HCT116 (cell line): Measurements from ENCODE around the gene GABRA4. TPM values are rescaled to one million over a fixed set of nuclear protein-coding genes. Genes with fewer than 3 reads are reported as not detected.

ENCODE experiments used
- ATAC-seq: fragments of 200-7000 bp; cut with Tn5 transposase; 2 replicates; pipeline ENCODE4 v1.9.1; 2020; ENCODE audit warnings: mild to moderate bottlenecking, moderate library complexity
- BruUV-seq: library from RNA; stranded (reverse); fragments of 400-500 nt; replicated peaks from 2 replicates; lab custom pipeline; 2021; lab: Mats Ljungman, UMichigan
- CTCF ChIA-PET: fragments of 300-600 bp; sonication (Branson Sonifier 250); formaldehyde crosslinking; loops from one replicate; lab custom pipeline; 2021; ENCODE audit warnings: antibody characterized with exemption; lab: Charles Lee
- POLR2A ChIA-PET: fragments of 300-600, 350-600 bp; sonication (Branson Sonifier 250); formaldehyde crosslinking; loops from one replicate; lab custom pipeline; 2021; ENCODE audit warnings: antibody characterized with exemption; lab: Charles Lee
- RAD21 ChIA-PET, 2 experiments: fragments of 300-600 bp; sonication (Branson Sonifier 250); formaldehyde crosslinking; loops; one replicate each; lab custom pipeline; 2023; ENCODE audit warnings: low total read pairs in 2 of 2; ENCODE audit not compliant: uncharacterized antibody in 2 of 2, unreplicated experiment in 2 of 2, low non-redundant PET in 1 of 2; lab: Charles Lee
- DNase-seq: peaks from one replicate; pipeline ENCODE4 v3.0.0-alpha.2; 2010; ENCODE audit warnings: low read depth, low spot score
- H2AFZ ChIP-seq: fragments of 200-600 bp; shearing (Covaris generic), sonication (generic); 2 replicates; pipeline ENCODE4 v1.6.1; 2017; ENCODE audit warnings: low read depth, mixed run types, mixed read lengths, antibody characterized with exemption, low read length; ENCODE audit not compliant: poor library complexity, severe bottlenecking
- H3K27ac ChIP-seq: 2 replicates; pipeline ENCODE4 v1.5.1; 2012; ENCODE audit warnings: low read depth, low read length
- H3K27me3 ChIP-seq: fragments of 200-600 bp; sonication (generic); 2 replicates; pipeline ENCODE4 v1.6.1; 2016; ENCODE audit warnings: mixed run types, low read length, mixed read lengths; ENCODE audit not compliant: insufficient read depth
- H3K36me3 ChIP-seq, 2 experiments: fragments of 200-500 bp in 1 of 2; fragments of 200-600 bp in 1 of 2; sonication (Bioruptor generic) in 1 of 2; sonication (generic) in 1 of 2; 2 replicates each; pipeline versions ENCODE4 v1.5.1 to v1.6.1; 2014 to 2016; ENCODE audit warnings: low read length in 2 of 2, inconsistent platforms in 1 of 2, mixed read lengths in 1 of 2, mixed run types in 1 of 2; ENCODE audit not compliant: insufficient read depth in 2 of 2, control insufficient read depth in 1 of 2
- H3K4me1 ChIP-seq, 2 experiments: fragments of 200-600 bp in 1 of 2; sonication (generic) in 1 of 2; 2 replicates each; pipeline versions ENCODE4 v1.5.1 to v1.6.1; 2012 to 2017; ENCODE audit warnings: low read length in 2 of 2, inconsistent platforms in 1 of 2, mild to moderate bottlenecking in 1 of 2, mixed read lengths in 1 of 2, mixed run types in 1 of 2, moderate library complexity in 1 of 2; ENCODE audit not compliant: insufficient read depth in 2 of 2, control insufficient read depth in 1 of 2
- H3K4me2 ChIP-seq: fragments of 200-600 bp; sonication (generic); 2 replicates; pipeline ENCODE4 v1.6.1; 2017; ENCODE audit warnings: mixed run types, low read length, mixed read lengths
- H3K4me3 ChIP-seq, 2 experiments: fragments of 200-600 bp in 1 of 2; sonication (generic) in 1 of 2; replicated peaks in 1 of 2; 2 replicates each; pipeline ENCODE4 v1.5.1; 2011 to 2016; ENCODE audit warnings: low read length in 2 of 2, control low read depth in 1 of 2, low read depth in 1 of 2, mild to moderate bottlenecking in 1 of 2, mixed read lengths in 1 of 2, mixed run types in 1 of 2
- H3K79me2 ChIP-seq: fragments of 200-600 bp; sonication (generic); 2 replicates; pipeline ENCODE4 v1.6.1; 2017; ENCODE audit warnings: mild to moderate bottlenecking, mixed run types, low read length, moderate library complexity, mixed read lengths; ENCODE audit not compliant: insufficient read depth
- H3K9ac ChIP-seq: fragments of 200-600 bp; sonication (generic); 2 replicates; pipeline ENCODE4 v1.6.1; 2016; ENCODE audit warnings: low read length, mixed read lengths
- H3K9me2 ChIP-seq: fragments of 200-600 bp; sonication (generic), shearing (Covaris generic); 2 replicates; pipeline ENCODE4 v1.6.1; 2017; ENCODE audit warnings: mixed run types, mild to moderate bottlenecking, moderate library complexity; ENCODE audit not compliant: insufficient read depth
- H3K9me3 ChIP-seq, 2 experiments: fragments of 200-500 bp in 1 of 2; fragments of 200-600 bp in 1 of 2; sonication (Bioruptor generic) in 1 of 2; sonication (generic) in 1 of 2; 2 replicates each; pipeline ENCODE4 v1.6.1; 2014 to 2017; ENCODE audit warnings: low read length in 2 of 2, mixed read lengths in 2 of 2, inconsistent platforms in 1 of 2, low read depth in 1 of 2, mild to moderate bottlenecking in 1 of 2, mixed run types in 1 of 2, moderate library complexity in 1 of 2; ENCODE audit not compliant: control insufficient read depth in 1 of 2, insufficient read depth in 1 of 2
- H4K20me1 ChIP-seq: fragments of 200-600 bp; sonication (generic), shearing (Covaris generic); 2 replicates; pipeline ENCODE4 v1.6.1; 2017; ENCODE audit warnings: mixed run types, mild to moderate bottlenecking, moderate library complexity; ENCODE audit not compliant: insufficient read depth
- ATF3 ChIP-seq: IDR thresholded peaks from 2 replicates; pipeline ENCODE4 v1.6.1; 2012
- EGR1 ChIP-seq: IDR thresholded peaks from 2 replicates; pipeline ENCODE4 v1.6.1; 2012; ENCODE audit warnings: low read depth
- ELF1 ChIP-seq: IDR thresholded peaks from 2 replicates; pipeline ENCODE4 v1.6.1; 2012; ENCODE audit warnings: low read depth, borderline replicate concordance
- EZH2 ChIP-seq: fragments of 200-600 bp; sonication (generic); IDR thresholded peaks from 2 replicates; pipeline ENCODE4 v1.6.1; 2017; ENCODE audit warnings: antibody characterized with exemption, mixed run types
- EZH2phosphoT487 ChIP-seq: fragments of 200-600 bp; IDR thresholded peaks from 2 replicates; pipeline ENCODE4 v1.6.1; 2018; ENCODE audit warnings: antibody characterized with exemption, borderline replicate concordance
- JUND ChIP-seq: IDR thresholded peaks from 2 replicates; pipeline ENCODE4 v1.6.1; 2012
- POLR2A ChIP-seq: IDR thresholded peaks from 2 replicates; pipeline ENCODE4 v1.7.0; 2011; ENCODE audit warnings: borderline replicate concordance; ENCODE audit not compliant: insufficient read depth, insufficient read length; ENCODE audit errors: extremely low read depth
- RAD21 ChIP-seq: IDR thresholded peaks from 2 replicates; pipeline ENCODE4 v1.6.1; 2012; ENCODE audit warnings: low read depth, mild to moderate bottlenecking
- REST ChIP-seq: IDR thresholded peaks from 2 replicates; pipeline ENCODE4 v1.6.1; 2012; ENCODE audit warnings: low read depth
- SIN3A ChIP-seq: IDR thresholded peaks from 2 replicates; pipeline ENCODE4 v1.6.1; 2012; ENCODE audit warnings: low read depth
- SRF ChIP-seq: IDR thresholded peaks from 2 replicates; pipeline ENCODE4 v1.6.1; 2012; ENCODE audit warnings: low read depth
- ZNF274 ChIP-seq: fragments of 200-500 bp; sonication (Bioruptor generic); IDR thresholded peaks from 2 replicates; pipeline ENCODE4 v1.6.1; 2014; ENCODE audit warnings: mild to moderate bottlenecking, low read depth, low read length, inconsistent platforms
- intact Hi-C: fragments of 100-400 bp; cut with micrococcal nuclease; formaldehyde crosslinking; loops from 2 replicates; pipeline ENCODE4 v1.10.0; 2022
- total RNA-seq: library from RNA; stranded (reverse); gene quantifications from one replicate; pipeline ENCODE4 v1.2.1, GENCODE V29; 2021; ENCODE audit not compliant: unreplicated experiment
- TF ChIP-seq, protein P1 (sequence below): IDR thresholded peaks from 2 replicates; pipeline ENCODE4 v1.6.1; 2011; ENCODE audit warnings: mild to moderate bottlenecking, low read length, moderate library complexity; ENCODE audit not compliant: insufficient replicate concordance; ENCODE audit errors: extremely low read depth
- TF ChIP-seq, protein P2 (sequence below), 3 experiments: fragments of 200-600 bp in 1 of 3; sonication (generic) in 1 of 3; IDR thresholded peaks in 2 of 3; conservative IDR thresholded peaks in 1 of 3; 2 replicates each; pipeline ENCODE4 v1.5.1; 2012 to 2017; ENCODE audit warnings: low read depth in 2 of 3, low read length in 2 of 3, antibody characterized with exemption in 1 of 3, borderline replicate concordance in 1 of 3, control low read depth in 1 of 3, mild to moderate bottlenecking in 1 of 3, mixed read lengths in 1 of 3, mixed run types in 1 of 3, moderate library complexity in 1 of 3; ENCODE audit not compliant: insufficient read depth in 1 of 3

GABRA4 gene
- total RNA-seq, 1 experiment from 2014 or later = not detected

DNA sequence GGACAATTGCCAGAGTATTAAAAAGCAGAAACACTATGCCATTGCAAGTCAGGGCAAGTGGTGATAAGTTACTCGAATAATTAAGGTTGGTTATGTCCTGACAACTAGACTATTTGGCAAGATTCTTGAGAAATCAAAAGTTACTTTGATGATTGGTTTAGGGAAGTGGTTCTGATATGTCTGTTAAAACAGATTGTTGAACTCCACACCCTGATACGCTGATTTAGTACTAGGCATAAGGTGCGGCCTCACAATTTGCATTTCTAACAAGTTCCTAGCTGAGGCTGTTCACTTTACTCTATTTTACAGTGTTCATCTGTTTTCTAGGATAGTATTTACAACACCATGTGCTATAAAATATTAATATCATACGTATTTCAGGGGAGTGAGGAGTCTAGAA lies 12.5 kb downstream of the GABRA4 start:
- Histone ChIP-seq H3K9me3 (peaks cover 0 to 5% of the 10 kb centered on the region in 2 experiments; a peak in 2 of 4 replicates), H3K27ac (no peak overlapping the region), H3K36me3 (no peaks in the 10 kb centered on the region), H3K9ac (no peak overlapping the region), H3K4me2 (no peak overlapping the region), H2AFZ (no peak overlapping the region), H3K4me1 (no peaks in the 10 kb centered on the region), H4K20me1 (no peaks in the 10 kb centered on the region), H3K27me3 (no peaks in the 10 kb centered on the region)
- ATAC-seq = no peak
- ChIA-PET POLR2A (no interaction called here), CTCF (no interaction called here), RAD21 (no interaction called here)
- intact Hi-C loops = no loop called here
- DNase-seq = no peak
- BruUV-seq = no TSS peak
- TF ChIP-seq REST = no peak
- TF ChIP-seq EGR1 = no peak
- TF ChIP-seq JUND = no peak
- no peak for TF ChIP-seq POLR2A
- TF ChIP-seq SIN3A = no peak
- TF ChIP-seq, all 23 proteins: peak for 0
- no peaks in the 10 kb centered on the region for H3K9me2 ChIP-seq
- no peak overlapping the region for H3K4me3 ChIP-seq
- no peaks in the 10 kb centered on the region for H3K79me2 ChIP-seq

- peaks cover 0 to 5% of the 10 kb centered on the region in 2 experiments; a peak in 2 of 4 replicates for H3K9me3 ChIP-seq
- H3K36me3 ChIP-seq = no peaks in the 10 kb centered on the region
- no peak overlapping the region for H2AFZ ChIP-seq
- BruUV-seq = no TSS peak
- H3K79me2 ChIP-seq = no peaks in the 10 kb centered on the region
- H3K27ac ChIP-seq = no peak overlapping the region
- H3K4me3 ChIP-seq = no peak overlapping the region
- ATAC-seq (no peak), DNase-seq (no peak)
- H3K9ac ChIP-seq = no peak overlapping the region
- H3K9me2 ChIP-seq = no peaks in the 10 kb centered on the region
- no peaks in the 10 kb centered on the region for H3K4me1 ChIP-seq
- CTCF ChIA-PET = no interaction called here
- RAD21 ChIA-PET = no interaction called here
- no peaks in the 10 kb centered on the region for H4K20me1 ChIP-seq
- no peak overlapping the region for H3K4me2 ChIP-seq
- POLR2A ChIA-PET = no interaction called here
- H3K27me3 ChIP-seq = no peaks in the 10 kb centered on the region
- intact Hi-C loops = no loop called here
- no peak for TF ChIP-seq ZNF274
- no peak for TF ChIP-seq ELF1
- TF ChIP-seq, protein P1, sequence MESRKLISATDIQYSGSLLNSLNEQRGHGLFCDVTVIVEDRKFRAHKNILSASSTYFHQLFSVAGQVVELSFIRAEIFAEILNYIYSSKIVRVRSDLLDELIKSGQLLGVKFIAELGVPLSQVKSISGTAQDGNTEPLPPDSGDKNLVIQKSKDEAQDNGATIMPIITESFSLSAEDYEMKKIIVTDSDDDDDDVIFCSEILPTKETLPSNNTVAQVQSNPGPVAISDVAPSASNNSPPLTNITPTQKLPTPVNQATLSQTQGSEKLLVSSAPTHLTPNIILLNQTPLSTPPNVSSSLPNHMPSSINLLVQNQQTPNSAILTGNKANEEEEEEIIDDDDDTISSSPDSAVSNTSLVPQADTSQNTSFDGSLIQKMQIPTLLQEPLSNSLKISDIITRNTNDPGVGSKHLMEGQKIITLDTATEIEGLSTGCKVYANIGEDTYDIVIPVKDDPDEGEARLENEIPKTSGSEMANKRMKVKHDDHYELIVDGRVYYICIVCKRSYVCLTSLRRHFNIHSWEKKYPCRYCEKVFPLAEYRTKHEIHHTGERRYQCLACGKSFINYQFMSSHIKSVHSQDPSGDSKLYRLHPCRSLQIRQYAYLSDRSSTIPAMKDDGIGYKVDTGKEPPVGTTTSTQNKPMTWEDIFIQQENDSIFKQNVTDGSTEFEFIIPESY = no peak
- TF ChIP-seq, protein P2, sequence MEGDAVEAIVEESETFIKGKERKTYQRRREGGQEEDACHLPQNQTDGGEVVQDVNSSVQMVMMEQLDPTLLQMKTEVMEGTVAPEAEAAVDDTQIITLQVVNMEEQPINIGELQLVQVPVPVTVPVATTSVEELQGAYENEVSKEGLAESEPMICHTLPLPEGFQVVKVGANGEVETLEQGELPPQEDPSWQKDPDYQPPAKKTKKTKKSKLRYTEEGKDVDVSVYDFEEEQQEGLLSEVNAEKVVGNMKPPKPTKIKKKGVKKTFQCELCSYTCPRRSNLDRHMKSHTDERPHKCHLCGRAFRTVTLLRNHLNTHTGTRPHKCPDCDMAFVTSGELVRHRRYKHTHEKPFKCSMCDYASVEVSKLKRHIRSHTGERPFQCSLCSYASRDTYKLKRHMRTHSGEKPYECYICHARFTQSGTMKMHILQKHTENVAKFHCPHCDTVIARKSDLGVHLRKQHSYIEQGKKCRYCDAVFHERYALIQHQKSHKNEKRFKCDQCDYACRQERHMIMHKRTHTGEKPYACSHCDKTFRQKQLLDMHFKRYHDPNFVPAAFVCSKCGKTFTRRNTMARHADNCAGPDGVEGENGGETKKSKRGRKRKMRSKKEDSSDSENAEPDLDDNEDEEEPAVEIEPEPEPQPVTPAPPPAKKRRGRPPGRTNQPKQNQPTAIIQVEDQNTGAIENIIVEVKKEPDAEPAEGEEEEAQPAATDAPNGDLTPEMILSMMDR (IDR thresholded peaks at IDR 0.05 in 2 of 3, conservative IDR thresholded peaks at IDR 0.05 in 1 of 3; ENCODE audit: borderline replicate concordance in 1 of 3, insufficient read depth in 1 of 3, low read depth in 2 of 3, low read length in 2 of 3) = no peak
- no peak for TF ChIP-seq EZH2phosphoT487
- TF ChIP-seq ATF3 = no peak
- TF ChIP-seq SRF = no peak
- no peak for TF ChIP-seq EZH2
- TF ChIP-seq EGR1 = no peak
- no peak for TF ChIP-seq RAD21
- TF ChIP-seq SIN3A = no peak
Observed at GRCh38 chr4:46979726-46980125, 13.7 kb downstream of the GABRA4 start.
